ENCODE results near the gene ALAS1.
"Not testable (repeated sequence)": the region's sequence is repeated elsewhere in the genome, so short reads cannot be mapped to it uniquely, and the experiment has no call there.

Gene ALAS1

DNA sequence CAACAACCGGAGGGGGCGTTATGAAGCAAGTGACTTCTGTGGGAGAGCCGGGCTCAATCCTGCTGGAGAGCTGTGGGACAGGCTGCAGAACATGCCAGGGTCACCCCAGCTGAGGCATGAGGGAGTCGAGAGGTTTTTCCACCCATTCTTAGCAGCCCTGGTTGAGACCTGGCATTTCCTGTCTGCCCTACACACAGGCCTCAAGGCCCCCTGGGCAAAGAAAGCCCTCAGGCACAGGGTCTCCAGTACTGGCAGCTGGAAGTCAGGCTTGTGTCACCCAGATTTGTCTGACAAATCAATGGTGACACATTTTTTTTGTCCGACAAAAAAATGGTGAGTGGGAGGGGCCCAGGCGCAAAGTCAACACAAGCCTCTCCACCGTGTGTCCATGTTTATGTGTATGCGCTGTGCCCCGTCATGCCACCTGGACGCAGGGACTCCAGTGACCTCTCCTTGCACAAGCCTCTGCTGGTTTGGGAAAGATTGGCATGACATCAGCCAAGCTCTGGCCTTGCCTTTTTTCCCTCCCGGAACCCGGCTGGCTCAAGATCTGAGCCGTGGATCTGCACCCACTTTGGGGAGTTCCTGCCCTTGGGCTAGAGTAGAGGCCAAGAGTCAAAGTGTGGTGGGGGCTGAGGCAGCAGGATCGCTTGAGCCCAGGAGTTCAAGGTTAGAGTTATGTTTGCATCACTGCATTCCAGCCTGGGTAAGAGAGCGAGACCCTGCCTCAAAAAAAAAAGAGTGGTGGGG is 20.8 kb upstream of the ALAS1 start:
- no peak for DNase-seq (ENCODE audit: low read depth in 2 of 2)

DNA sequence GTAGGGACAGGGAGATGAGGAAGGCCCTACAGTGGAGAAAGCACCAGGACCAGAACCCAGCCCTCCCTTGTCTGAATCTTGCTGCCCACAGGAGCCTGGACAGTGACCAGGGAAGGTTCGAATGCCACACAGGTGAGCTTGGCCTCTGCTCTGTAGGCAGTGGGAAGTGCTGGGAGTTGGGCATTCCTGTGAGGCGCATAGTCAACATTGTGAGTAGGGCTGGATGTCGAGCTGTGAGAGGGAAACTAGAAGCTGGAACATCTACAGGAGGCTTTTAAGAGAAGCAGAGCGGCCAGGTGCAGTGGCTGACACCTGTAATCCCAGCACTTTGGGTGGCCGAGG is 20.3 kb upstream of the ALAS1 start:
- DNase-seq (ENCODE audit: low read depth in 2 of 2), result no peak

DNA sequence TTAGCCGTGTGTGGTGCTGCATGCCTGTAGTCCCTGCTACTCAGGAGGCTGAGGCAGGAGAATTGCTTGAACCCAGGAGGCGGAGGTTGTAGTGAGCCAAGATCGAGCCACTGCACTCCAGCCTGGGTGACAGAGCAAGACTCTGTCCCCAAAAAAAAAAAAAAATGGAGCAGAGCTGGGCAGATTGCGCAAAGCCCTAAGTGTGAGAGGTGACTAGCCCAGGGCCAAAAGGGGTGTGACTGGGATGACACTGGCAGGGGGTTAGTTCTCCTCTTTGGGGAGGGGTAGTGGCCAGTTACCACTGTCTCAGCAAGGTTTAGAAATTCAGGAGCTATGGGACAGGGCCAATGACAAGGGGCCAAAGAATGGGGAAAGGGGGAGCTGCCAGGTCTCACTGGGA is 19.8 kb upstream of the ALAS1 start:
- not testable (repeated sequence) for DNase-seq (ENCODE audit: low read depth in 2 of 2)

DNA sequence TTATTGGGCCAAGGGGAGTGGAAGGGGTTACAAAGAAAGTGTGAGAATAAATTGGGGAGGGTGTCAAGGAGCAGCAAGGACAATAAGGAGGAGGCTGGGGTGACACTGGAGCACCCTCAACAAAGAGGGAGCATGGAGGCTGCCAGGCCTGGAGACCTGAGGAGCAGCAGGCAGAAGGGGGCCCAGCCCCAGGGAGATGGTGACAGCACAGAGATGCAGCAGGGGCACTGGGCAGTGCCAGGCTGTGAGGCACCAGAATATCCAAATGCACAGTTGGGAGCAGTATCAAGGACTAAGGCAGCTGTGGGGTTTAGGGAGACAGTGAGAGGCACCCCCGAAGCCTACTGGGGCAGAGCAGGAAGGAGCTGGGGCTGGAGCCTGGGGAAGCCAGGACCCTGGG is 19.4 kb upstream of the ALAS1 start:
- no peak for DNase-seq (ENCODE audit: low read depth in 2 of 2)

DNA sequence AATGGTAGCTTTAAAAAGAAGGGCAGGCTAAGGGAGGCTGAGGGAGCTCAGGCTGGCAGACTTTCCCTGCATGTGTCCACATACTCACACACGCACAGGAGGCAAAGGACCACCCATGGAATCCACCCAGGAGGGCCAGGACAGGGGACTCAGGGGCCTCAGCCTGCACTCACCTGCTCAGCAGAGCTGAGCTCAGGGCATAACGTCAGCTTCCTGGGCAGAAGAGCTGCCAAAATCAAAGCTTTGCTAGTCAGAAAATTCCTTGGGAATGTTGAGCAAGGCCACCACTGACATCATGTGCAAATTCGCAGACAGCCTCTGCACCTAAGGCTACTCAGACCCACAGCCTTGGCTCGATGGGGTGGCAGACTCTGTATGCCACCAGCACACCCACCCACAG is 16.4 kb upstream of the ALAS1 start:
- no peak for DNase-seq (ENCODE audit: low read depth in 2 of 2)

DNA sequence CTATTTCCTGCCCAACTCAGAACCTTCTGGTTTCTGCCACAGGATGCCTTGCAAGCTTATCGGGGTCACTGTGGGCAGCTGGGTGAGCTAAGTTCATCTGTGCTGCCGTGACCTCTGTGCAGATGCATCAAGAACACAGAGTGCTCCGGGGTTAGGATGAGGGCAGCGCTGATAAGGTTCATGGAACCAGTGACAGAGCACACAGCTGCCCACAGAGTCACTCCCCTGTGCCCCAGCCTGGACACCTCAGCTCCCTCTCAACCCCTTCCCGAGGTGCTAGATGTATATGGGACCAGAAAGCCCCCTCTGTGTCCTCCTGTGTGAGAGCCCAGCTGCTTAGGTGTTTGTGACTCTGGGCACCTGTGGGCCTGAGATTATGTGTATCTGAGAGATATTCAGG is 15.8 kb upstream of the ALAS1 start:
- DNase-seq (ENCODE audit: low read depth in 2 of 2), result no peak

DNA sequence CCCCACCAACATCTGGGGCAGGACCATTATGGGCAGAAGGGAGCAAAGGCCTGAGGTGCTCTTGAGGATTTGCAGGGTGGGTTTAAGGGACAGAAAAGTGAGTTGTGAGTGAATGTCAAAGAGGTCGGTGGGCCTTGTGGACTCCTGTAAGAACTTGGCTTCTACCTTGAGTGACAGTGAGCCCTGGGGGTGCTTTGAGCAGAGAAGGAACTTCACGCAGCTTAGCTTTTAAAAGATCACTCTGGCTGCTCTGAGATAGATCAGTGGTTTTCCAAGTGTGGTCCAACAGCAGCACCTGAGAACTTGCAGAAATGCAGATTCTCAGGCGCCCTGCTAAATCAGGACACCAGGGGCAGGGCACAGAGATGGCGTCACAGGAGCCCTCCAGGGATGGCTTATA is 15.3 kb upstream of the ALAS1 start:
- DNase-seq (ENCODE audit: low read depth in 2 of 2), result no peak

DNA sequence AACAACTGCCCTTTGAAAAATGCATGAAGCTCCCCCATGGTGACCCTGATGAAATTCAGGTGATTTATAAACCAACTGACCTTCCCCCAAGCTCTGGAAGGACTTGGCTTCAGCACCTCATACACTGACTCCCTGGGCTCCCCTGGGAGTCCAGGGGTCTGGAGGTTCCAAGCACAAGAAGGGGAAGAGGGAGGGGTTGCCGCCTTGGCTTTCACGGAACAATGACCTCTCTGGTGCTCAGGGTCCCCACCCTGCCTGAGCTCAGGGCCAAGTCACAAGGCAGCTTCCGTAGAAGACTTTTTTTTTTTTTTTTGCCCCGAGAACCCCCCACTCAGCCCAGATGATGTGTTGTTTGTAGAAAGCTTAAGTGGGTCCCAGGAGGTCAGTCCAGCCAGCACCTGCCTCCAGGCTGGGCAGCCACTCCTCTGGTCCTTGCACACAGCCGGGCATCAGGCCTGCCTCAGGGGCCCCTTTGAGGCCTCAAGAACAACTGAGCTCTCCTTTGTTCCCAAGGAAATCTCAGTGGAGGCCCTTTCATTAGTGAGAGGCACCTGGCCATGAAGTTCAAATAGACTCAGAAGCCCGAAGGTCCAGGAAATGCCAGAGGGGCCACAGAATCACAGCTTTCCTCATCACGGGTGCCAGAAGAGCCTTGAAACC is 14.0 kb upstream of the ALAS1 start:
- DNase-seq (ENCODE audit: low read depth in 2 of 2), result no peak

DNA sequence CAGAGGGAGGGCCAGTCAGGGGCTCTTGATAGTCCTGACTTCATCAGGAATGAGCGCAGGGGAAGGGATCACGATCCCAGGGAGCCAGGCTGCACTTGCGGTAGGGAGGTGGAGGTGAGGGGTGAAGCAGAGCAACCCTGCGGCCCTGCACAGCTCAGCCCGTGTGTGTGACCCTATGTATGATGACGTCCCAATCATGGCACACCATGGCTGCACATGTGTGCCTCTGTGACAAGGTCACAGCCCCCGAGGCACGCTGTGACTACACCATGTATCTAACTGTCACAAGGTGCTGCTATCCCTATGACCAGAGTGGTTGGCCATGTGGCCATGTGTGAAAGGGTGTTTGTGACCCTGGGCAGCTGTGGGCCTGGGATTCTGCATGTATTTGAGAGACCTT is 13.3 kb upstream of the ALAS1 start:
- DNase-seq (ENCODE audit: low read depth in 2 of 2), result no peak

DNA sequence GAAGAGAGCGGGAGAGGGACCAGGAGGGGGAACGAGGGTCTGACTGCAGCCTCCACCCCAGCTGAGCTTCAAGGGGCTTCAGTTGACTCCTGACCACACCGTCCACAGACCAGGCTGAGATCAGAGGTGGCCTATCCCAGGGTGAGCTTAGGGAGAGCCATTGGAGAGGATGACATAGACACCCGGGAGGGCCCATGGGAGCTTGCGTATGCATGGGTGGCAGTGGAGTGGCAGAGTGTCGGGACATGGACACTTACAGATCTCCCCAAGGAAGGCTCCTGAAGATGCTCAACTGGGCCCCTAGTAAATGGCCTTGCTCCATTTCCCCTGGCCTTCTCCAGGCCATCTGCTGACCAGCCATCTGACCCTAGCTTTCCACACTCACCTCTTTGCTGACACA is 12.6 kb upstream of the ALAS1 start:
- no peak for DNase-seq (ENCODE audit: low read depth in 2 of 2)

DNA sequence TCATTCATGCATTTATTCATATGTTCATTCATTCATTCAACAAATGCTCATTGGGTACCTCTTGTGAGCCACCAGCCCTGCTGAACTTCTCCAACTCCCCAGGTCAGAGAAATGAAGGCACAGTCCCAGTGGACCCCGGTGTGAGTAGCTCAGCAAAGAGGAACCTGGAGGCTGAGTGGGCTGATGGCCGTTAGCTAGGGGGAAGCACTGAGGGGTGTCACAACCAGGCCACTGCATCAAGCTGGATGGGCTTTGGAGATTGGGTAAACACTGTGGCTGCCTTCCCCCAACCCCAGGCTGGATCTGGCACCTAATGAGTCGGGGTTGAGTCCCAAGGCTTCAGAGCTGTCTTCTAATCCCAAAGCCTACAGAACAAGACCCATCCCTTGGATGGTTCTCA is 12.1 kb upstream of the ALAS1 start:
- DNase-seq (ENCODE audit: low read depth in 2 of 2), result no peak

DNA sequence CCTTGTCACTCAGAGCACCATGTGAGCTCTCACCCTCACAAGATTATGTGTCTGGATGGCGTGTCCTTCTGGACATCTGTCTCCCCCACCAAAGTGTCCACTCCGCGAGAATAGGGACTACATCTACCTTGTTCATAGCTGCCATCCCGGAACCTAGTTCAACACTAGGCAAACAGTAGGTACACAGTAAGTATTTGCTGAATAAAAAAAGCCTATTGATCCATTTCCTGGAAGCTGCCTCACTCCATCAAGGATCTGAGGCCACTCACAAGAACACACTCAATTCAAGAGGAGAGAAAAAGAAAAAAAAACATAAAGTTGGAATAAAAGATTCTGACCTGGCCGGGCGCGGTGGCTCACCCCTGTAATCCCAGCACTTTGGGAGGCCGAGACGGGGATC is 11.2 kb upstream of the ALAS1 start:
- DNase-seq (ENCODE audit: low read depth in 2 of 2), result no peak

DNA sequence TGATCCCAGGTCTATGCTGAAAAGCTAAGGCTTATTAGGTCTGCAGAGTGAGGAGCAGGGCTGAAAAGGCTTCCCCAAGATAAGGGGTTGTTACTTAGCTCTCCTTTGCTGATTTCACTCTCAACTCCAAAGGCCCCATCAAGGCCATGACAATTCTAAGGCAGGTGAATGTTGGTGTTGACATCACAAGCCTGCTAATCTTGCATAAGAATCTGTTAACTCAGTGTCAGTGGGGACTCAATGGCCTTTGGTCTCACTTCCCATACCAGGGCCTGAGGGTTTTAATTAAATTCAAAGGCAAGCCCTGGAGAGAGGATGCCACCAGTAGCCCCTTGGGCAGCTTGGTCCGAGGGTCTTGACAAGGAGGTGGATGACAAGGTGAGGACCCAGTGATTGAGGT is 9.4 kb upstream of the ALAS1 start:
- no peak for DNase-seq (ENCODE audit: low read depth in 2 of 2)

DNA sequence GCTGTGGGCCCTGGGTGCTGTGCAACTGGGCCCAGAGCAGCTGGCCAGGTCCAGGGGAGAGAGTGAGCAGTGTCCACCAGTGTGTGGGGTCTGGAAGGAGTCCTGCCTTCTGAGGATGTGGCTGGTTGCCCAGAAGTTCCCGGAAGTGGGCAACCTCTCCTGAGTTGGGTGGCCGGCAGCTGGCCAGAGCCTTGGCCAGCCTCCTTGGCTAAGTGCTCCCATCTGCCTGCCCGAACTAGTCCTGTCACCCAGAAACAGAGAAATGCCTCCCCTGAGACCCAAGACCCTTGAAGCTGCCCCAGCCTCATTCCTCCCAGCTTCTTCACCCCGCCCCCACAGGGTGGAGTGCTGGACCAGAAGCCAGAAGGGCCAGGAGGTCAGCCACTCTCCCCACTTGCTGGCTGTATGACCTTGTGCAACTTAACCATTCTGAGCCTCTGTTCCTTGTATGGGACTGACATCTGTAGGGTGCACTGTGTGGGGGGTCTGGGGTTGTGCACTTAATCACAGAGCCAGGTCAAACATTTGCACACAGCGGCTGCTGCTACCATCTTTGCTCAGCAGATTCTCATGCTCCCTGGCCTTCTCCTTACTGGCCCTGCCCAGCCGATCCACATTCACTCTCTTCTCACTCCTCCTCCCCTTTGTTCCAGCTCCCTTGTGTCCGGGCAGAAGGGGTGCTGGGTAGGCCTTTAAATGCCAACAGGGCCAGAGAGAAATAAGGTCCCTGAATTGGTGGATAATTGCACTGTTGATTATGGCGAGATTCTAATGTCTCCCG is 7.5 kb upstream of the ALAS1 start:
- DNase-seq (ENCODE audit: low read depth in 2 of 2), result no peak

DNA sequence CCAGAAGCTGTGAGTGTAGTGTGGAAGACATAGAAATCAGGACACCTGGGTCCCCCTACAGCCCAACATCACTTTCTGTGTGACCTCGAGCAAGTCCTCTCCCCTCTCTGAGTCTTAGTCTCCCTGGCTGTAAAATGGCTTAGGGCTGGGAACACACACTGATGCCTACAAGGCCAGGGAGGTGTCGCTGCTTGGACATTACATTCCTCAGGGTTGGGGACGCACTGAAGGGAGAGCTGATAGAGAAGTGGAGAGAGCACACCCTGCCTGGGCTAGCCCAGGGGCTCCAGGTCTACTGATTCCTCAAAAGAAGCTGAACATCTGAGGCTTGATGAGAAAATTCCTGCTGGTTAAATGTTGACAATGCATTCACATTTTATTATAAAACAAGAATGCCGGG is 6.3 kb upstream of the ALAS1 start:
- DNase-seq (ENCODE audit: low read depth in 2 of 2), result no peak

DNA sequence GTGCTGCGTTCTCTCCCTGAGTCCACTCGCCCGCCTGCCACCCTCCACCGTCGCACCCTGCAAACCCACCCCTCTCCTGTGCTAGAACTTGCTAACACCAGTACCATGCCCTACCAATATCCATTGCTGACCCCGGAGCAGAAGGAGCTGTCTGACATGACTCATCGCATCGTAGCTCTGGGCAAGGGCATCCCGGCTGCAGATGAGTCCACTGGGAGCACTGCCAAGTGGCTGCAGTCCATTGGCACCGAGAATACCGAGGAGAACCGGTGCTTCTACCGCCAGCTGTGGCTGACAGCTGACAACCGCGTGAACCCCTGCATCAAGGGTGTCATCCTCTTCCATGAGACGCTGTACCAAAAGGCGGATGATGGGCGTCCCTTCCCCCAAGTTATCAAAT is 4.9 kb upstream of the ALAS1 start:
- DNase-seq (ENCODE audit: low read depth in 2 of 2), result no peak

DNA sequence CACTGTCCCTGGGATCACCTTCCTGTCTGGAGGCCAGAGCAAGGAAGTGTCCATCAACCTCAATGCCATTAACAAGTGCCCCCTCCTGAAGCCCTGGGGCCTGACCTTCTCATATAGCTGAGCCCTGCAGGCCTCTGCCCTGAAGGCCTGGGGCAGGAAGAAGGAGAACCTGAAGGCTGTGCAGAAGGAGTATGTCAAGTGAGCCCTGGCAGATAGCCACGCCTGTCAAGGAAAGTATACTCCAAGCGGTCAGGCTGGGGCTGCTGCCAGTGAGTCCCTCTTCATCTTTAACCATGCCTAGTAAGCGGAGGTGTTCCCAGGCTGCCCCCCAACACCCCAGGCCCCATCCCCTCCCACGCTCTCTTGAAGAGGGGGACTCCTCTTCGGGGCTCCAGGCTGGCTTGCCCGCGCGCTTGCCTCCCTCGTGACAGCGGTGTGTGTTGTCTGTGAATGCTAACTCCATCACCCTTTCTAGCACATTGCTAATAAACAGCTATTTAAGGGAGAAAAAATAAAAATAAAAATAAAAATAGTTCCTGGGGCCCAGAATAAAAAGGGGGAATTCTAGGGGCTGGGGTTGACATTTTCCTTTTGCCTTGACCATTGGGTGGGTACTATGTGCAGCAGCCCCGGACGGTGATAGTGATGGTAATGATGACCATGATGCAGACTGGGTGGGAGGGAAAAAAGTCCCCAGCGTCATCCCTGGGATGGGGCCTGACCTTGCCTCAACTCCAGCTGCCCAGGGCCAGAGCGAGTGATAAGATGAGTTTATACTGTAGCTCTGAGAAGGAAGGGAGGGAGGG is 3.3 kb upstream of the ALAS1 start:
- no peak for DNase-seq (ENCODE audit: low read depth in 2 of 2)

DNA sequence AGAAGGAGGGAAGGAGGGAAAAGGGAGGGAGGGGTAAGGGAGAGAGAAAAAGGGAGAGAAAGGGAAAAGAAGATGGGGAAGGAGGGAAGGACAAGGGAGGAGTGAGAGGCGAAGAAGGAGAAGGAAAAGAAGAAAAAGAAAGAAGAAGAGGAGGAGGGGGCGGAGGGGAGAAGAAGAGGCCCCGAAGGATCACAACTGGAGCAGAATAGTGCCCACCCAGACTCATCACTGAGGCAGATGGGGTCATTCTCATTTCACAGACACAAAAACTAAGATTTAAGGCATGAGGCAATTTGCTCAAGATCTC is 2.7 kb upstream of the ALAS1 start:
- no peak for DNase-seq (ENCODE audit: low read depth in 2 of 2)

DNA sequence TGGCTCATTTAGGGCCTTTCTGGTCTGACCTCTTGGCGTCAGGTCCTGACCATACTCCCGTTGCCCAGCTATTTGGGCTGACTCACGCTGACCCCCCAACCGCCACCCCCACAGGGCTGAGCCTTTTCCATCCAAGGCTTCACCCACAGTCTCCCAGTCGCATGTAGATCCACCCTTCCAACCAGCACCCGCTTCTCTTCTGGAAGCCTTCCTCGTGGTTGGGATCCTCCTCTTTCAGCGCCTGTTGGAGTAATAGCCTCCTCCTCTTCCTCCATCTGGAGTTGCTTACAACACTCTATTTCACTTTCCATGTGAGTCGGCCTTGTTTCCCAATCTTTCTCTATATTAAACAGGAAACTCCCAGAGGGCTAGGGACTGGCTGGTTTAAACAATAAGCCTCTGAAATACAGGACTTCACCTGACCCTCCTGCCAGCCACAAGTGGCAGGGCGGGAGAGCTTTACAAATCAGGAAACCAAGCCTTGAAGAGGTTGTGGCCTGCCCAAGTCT is 2.1 kb upstream of the ALAS1 start:
- DNase-seq (ENCODE audit: low read depth in 2 of 2), result no peak

DNA sequence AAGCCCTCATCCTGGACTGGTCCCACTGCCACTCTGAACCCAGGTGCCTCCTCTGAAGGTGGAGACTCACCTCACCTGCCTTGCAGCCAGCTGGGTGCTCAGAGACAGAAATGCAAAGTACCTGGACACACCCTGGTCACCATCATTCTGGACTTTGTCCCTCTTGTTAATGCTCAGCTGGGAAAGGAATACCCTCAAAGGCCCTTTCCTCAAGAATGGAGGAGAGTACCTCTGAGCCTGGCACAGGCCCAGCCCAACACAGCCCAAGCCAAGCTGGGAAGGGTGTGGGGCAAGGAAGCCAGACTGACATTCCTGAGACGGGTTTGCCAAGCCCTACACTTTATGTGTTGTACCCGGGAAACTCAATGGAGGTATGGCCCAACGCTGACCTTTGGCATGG is 983 bp upstream of the ALAS1 start:
- DNase-seq (ENCODE audit: low read depth in 2 of 2), result no peak

DNA sequence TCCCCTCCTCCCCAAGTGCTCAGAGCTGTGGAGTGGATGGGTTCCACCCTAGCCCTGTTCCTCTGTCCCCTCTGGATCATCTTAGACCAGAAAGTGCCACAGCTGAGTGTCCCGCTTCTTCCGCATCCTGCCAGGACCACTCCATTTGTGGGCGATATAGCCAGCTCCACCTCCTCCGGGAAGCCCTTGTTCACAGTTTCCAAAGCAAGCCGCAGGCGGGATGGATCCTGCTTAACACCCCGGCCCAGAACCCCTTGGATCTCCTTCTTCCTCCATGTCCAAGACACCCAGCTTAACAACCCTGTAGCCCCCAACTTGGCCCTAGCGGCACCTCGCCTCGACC is 490 bp upstream of the ALAS1 start:
- no peak for DNase-seq (ENCODE audit: low read depth in 2 of 2)
